GM11168 (cell line): Measurements from ENCODE around the gene DDX25.

Source experiments
- in situ Hi-C: fragments of 300-500 bp; cut with MboI; formaldehyde crosslinking; loops from one replicate; pipeline ENCODE4 v1.12.0; 2022; ENCODE audit warnings: low sequenced_read_pairs; ENCODE audit not compliant: unreplicated experiment

The DDX25 gene

DNA sequence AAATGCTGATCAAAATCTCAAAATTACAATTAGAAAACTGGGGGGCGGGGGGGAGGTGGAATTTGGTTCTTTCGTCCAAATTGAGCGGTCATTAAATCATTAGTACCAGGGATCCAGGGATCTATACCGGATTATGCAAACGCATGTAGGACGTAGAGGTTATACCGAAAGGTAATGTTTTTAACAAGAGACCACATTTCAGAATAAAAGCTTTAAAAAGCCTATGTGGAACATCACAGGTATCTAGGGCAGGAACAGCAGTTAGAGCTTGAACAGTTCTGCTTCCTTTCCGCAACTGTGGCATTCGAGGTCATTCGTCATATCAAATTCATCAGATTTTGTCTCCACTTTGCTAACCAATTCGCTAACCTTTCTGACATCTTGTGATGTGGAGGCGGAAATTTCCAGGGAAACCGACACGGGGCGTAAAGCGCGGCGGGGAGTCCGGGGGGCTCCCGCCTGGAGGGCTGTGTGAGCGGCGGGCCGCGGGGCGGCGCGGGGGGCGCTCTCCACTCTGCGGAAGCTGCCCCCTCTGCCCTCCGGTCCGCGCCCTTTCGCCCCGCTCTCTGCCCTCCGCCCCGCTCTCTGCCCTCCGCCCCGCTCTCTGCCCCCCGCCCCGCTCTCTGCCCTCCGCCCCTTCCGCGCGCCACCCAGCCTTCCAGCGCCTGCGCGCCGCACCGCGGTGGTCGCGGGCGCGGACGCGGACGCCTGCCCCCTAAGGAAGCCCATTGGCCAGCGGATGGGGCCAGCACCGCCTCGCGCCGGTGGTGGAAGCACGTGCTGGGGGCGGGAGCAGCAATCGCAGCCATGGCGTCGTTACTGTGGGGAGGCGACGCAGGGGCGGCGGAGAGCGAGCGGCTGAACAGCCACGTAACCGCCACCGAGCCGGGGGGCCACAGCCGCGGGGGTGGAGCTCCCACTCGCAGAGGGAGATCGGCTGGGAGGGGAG, at the start of gene DDX25:
TSS of gene DDX25 (plus strand) at position 798 of the 949 bp plus-strand sequence. CDS start at position 808, 10 bp downstream.
- in situ Hi-C loops: no loop called here

DNA sequence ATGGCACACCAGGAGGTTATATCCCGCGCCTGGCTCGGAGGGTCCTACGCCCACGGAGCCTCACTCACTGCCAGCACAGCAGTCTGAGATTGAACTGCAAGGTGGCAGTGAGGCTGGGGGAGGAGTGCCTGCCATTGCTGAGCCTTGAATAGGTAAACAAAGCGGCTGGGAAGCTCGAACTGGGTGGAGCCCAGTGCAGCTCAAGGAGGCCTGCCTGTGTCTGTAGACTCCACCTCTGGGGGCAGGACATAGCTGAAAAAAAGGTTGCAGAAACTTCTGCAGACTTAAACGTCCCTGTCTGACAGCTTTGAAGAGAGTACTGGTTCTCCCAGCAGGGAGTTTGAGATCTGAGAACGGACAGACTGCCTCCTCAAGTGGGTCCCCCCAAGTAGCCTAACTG, 46.6 kb upstream of the DDX25 start:
- in situ Hi-C loops: loop anchor here (25.0 kb wide), 1 partner anchor 145 kb away; no protein-coding TSS in a partner anchor

DNA sequence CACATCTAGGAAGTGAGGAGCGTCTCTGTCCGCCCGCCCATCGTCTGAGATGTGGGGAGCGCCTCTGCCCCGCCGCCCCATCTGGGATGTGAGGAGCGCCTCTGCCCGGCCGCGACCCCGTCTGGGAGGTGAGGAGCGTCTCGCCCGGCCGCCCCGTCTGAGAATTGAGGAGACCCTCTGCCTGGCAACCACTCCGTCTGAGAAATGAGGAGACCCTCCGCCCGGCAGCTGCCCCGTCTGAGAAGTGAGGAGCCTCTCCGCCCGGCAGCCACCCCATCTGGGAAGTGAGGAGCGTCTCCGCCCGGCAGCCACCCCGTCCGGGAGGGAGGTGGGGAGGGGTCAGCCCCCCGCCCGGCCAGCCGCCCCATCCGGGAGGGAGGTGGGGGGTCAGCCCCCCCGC, 41.5 kb upstream of the DDX25 start:
- in situ Hi-C loops: loop anchor here (25.0 kb wide), 1 partner anchor 150 kb away; no protein-coding TSS in a partner anchor

DNA sequence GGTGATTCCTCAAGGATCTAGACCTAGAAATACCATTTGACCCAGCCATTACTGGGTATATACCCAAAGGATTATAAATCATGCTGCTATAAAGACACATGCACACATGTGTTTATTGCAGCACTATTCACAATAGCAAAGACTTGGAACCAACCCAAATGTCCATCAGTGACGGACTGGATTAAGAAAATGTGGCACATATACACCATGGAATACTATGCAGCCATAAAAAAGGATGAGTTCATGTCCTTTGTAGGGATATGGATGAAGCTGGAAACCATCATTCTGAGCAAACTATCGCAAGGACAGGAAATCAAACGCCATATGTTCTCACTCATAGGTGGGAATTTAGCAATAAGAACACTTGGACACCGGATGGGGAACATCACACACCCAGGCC, 39.0 kb upstream of the DDX25 start:
- in situ Hi-C loops: loop anchor here (25.0 kb wide), 1 partner anchor 153 kb away; no protein-coding TSS in a partner anchor

DNA sequence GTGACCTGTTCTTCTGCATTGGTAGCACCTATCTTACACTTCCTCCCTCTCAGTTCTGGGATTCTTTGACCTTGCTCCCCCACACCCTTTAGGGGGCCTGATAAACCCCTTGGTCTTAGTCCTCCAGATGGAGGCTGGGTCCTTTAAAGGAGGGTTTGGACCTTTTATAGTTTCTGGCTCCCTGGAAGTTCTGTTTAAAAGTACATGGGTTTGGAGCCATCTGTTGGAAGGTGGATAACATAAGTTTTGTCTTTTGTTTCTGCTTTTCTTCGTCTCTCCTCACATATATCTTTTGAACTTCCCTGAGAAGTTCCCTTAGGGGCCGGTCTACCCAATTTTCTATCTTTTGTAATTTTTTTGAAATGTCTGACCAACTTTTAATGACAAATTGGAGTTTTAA, 34.8 kb upstream of the DDX25 start:
- in situ Hi-C loops: loop anchor here (25.0 kb wide), 1 partner anchor 157 kb away; no protein-coding TSS in a partner anchor

DNA sequence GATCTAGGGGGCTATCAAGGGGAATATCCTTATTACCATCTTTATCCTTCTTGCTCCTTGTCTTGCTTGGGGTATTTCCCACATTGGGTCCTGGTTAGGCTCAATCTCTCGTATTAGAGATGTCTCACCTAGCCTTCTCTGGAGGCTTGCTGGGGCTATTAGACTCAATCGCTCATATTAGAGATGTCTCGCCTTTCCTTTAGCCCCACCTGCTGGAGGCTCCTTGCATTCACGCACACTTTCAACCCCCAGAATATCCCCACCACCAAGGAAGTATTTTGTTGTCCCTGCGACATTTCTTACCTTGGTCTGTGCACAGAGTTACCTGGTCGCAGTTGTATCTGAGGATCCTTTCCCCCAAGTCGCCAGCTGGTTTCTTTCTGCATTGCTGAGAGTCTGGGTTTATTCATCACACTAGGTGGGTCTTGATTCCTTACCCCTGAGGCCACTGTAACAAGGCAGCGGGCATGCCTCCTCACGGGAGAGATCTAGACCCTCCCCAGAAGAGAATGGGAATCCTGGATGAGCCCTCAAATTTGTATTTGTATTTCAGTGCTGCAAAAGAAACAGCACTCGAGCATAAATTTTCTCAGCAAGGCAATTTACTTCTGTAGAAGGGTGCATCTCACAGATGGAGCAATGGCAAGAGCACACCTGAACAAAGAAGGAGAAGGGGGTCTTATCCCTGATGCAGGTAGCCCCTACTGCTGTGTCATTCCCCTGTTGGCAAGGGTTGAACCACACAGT, 32.7 kb upstream of the DDX25 start:
- in situ Hi-C loops: loop anchor here (25.0 kb wide), 1 partner anchor 159 kb away; no protein-coding TSS in a partner anchor

DNA sequence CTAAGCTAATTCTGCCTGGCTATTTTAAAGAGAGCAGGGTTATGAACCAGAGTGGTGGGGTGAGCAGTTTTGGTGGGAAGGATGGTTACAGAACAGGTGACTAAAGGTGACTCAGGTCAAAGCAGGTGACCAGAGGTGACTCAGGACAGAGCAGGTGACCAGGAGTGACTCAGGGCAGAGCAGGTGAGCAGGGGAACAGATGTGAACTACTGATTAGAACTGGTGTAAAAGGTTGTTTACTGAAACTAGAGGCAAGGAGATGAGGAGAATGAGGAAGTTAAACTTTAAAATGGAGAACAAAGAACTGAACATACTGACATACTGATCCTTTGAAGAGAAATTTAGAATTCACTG, 32.2 kb upstream of the DDX25 start:
- in situ Hi-C loops: loop anchor here (25.0 kb wide), 1 partner anchor 160 kb away; no protein-coding TSS in a partner anchor

DNA sequence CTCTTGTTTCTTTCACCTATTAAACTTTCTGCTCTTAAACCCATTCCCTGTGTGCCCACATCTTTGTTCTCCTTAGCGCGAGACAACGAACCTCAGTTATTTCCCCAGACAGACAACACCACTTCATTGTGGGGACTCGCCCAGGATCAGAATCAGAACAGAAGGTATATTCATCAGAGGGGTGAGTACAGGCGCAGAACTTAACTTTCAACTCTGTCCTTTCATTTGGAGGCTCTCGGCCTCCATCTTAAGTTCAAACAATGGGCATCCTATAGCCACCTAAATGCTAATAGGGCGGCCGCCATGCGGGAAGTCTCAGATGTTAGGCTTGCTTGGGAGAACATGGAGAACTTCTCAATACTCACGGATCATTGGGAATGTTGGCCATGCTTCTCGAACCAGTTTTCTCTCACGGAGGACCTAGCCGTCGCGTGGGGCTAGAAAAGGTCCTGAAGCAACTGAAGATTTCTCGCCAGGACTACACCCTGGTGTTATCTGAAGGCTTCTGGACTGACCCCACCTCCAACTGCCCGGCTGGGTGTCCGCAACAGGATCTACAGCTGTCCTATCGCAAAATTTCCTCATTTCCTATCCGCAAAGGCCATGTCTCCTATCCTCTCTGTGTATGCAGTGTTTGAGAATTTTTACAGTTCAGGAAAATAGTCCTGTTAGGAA, 30.3 kb upstream of the DDX25 start:
- in situ Hi-C loops: loop anchor here (25.0 kb wide), 1 partner anchor 162 kb away; no protein-coding TSS in a partner anchor

DNA sequence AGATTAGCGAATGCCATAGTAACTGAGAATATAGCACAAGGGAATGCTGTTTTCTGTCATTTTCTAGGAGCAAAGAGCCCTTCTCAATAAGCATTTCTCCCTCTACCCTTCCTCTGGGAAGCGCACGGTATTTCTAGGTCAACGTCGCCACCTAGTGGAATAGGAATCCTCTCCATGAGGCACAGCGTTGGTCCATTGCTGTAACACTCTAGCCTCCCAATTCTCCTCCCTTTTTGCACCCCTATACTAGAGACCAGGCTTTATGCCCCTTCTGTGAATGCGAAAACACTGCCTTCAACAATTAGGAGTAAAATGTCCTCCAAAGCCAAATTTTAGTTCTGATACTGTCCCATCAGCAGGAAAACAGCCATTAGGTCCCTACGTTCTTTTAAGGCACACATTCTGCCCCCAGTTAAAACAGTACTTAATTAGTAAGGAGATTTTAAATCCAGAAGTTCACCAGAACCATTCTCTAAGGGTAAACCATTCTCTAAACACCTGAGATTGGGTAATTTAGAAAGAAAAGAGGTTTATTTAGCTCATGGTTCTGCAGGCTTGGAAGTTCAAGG, 29.7 kb upstream of the DDX25 start:
- in situ Hi-C loops: loop anchor here (25.0 kb wide), 1 partner anchor 162 kb away; no protein-coding TSS in a partner anchor

DNA sequence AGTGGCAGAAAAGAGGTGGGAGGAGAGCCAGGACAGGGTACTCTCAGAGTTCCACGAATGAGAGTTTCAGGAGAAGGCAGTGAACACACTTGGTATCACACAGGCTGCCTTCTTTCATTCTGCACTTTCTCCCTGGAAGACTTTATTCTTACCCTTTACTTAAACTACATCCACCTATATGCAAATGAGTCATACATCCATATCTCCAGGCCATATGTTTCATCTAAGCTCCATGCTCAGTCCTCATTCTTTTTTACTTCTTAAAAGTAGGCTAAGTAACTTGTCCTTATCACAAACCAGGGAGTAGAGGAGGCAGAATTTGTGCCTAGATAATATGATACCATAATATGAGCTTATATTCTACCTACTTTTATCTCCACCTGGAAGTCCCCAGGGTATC, 23.0 kb upstream of the DDX25 start:
- in situ Hi-C loops: no loop called here

DNA sequence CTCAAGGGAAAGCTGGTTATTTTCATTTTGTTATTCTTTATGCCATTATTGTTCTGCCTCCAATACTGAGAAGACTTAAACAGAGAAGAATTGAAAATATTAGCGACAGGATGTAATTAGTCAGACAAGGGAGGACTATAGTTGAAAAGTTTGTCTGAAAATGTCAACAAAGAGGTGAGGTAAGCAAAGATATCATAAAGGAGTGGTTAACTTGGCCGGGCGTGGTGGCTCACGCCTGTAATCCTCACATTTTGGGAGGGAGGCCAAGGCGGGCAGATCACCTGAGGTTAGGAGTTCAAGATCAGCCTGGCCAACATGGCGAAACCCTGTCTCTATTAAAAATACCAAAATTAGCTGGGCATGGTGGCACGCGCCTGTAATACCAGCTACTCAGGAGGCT, 20.9 kb upstream of the DDX25 start:
- in situ Hi-C loops: no loop called here

DNA sequence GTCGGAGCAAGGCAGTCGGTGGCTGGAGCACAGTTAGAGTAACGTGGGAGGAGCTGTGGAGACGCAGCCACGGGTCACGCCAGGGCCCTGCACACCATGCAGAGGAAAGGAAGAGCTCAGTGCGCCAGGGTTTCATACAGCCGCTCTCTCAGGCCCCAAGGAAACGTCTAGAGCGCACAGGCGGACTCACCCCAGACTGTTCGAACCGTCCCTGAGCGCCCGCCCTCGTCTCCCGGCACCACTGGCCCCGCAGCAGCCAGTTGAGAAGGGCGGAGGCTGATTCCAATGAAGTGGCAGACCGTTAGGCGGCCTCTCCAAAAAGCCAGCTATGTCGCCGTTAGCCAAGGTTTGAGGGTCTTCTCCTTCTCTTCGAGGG, 17.3 kb upstream of the DDX25 start:
- in situ Hi-C loops: no loop called here

DNA sequence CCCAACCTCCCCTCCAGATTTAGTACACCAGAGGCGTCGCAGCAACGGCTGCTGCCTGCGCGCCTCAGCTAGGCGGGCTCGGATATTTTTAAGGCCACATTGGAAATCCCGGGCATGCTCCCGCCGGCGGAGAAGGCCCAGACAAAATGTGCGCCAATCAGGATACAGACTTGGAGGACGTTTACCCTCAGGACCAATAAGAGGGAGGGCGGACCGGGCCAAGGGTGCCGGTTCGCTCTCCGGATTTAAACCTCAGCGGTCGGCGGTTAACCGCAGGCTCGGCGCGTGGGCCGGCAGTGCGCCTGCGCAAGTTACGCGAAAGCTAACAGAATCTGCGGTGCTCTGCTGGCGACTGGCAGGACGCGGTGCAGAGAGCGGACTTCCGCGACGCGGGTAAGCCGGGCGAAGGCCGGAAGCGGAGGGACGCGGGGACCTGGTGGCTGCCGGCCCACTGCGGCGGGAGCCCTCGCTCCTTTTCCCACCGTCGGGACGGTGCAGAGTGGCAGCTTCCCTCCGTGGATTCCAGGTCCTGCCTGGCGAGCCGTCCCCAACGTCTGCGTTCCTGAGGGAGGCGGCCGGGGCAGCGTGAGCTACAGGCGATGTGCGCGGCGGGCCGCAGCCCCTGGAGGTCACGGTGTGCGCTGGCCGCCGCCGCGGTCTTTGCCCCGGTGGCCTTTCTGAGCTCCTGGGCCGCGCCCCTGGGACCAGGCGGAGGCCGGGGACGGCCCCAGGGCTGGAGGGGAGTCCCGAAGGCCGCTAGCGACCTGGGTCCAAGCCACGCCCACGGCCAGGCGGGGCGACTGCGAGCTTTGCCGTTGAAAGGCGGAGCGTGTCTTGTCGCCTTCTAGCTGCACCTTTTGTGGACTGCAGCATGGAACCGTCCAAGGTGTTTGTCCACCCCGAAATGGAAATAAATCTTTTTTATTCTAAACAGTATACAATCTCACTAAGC, 16.7 kb upstream of the DDX25 start, which contains the start of gene HYLS1:
TSS of gene HYLS1 (plus strand) at position 296 of the 952 bp plus-strand sequence. CDS start 11,701 bp downstream, outside the sequence.
- in situ Hi-C loops: no loop called here

DNA sequence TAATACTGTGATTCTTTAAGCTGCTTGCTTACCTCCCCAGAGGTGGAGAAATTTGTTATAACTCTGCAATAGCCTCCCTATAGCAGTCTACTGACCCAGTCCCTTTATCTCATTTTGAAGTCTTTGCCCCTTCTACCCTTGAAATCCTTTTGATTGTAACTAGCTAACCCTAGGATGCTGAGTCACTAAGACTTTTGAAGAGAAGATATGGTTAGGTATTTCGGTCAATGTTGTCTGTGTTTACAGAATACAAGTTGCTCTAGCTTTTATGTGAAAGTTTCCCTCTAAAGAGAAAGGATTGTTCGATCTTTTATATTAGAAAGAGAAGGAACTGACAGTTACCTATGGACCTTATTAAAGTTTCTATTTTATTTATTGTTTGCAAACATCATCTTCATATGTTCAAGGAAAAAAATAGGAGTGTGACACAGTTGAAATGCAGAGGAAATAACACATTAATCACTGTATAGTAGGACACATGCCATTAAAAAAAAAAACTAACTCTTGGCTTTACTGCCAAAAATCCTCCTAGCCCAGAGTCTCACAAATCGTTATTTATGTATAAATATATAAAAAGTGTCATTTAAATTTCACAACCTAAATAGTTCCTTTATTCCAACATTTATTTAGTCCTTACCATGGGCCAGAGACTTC, 13.7 kb upstream of the DDX25 start:
- in situ Hi-C loops: no loop called here

DNA sequence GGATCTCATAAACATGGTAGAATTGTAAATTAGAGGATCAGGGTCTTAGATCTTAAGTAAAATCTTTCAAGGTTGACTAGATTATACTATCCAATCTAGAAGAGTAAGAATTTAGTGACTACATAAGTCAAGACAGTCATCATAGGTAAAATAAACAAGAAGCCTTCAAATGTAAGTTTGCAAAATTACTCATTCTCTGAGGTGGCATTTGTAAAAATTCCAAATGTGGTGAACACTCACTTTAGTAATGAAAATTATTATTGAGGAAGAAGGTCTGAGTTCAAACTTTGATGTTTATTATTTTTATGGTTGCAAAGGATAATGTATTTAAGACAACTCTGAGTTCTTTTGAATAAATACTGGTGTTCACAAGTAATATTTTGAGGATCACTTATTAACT, 12.2 kb upstream of the DDX25 start:
- in situ Hi-C loops: no loop called here

DNA sequence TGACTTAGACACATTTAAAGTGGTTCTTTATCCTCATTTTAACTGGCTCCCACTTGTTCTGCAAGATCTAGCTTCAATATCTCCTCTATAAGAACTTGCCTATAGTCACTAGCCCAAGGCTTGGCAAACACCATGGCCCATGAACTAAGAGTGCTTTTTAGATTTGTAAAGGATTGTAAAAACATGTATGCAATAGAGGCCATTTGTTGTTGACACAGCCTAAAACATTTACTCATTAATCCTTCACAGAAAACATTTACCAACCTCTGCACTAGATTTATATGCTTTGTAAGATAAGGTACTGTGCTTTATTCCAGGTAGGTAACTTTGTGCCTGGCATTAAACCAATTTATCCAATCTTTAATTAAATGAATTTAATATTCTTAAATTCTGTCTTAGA, 11.3 kb upstream of the DDX25 start:
- in situ Hi-C loops: no loop called here

DNA sequence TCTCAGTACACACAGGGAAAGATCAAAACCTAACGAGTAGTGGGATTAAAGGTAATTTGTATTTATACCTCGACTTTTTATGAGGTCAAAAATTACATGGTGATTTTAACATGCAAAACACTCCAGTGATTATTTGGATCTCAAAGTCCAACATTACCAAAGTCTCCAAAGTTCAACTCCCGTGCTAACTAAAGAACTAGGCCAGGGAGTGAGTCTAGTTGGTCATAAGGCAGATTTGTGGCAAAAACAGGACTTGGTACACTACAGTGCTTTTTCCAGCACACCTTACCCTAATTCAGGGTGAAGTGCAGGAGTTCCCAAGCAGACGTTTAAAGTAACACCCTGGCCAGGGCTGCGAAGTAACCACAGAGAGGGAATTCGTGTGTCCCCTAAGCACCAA, 2.4 kb upstream of the DDX25 start:
- in situ Hi-C loops: no loop called here

DNA sequence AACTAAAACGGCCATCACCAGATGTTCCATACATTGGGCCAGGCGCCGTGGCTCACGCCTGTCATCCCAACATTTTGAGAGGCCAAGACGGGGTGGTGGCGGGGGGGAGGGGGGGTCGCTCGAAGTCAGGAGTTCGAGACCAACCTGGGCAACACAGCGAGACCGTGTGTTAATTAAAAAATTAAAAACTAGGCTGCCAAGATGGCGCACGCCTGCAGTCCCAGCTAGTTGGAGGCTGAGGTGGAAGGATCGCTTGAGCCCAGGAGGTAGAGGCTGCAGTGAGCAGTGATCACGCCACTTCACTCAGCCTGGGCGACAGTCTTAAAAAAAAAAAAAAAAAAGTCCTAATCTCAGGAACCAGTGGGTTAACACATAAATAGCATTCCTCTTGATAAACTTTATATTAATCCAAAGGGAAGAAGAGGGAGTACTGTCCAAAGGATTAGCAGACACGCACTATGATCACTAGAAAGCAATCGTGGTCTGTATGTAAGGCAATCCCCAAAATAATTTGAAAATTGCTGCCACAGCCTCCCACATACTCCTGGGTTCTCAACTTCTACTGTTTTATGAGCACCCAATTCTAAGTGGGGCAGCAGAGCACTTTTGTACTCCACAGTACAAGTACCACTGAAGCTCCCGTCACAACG, 1.9 kb upstream of the DDX25 start:
- in situ Hi-C loops: no loop called here
